ENCODE results near the gene TRAP1.

- TF ChIP-seq CTCF (IDR thresholded peaks at IDR 0.05) (no peak), POLR2A (IDR thresholded peaks at IDR 0.05) (no peak), POLR2AphosphoS5 (IDR thresholded peaks at IDR 0.05) (no peak)
Observed at GRCh38 chr16:3718019-3718391, 681 bp upstream of the TRAP1 start.

All from suprapubic skin (tissue), 4 donors.